Fibroblast of villous mesenchyme (primary cell): Measurements from ENCODE around the gene FAF2. TPM values are rescaled to one million over a fixed set of nuclear protein-coding genes. Genes with fewer than 3 reads are reported as not detected.

ENCODE experiments used
- DNase-seq: peaks from one replicate; pipeline ENCODE4 v3.0.0-alpha.2; 2010; ENCODE audit warnings: low read depth
- H3K4me3 ChIP-seq: 2 replicates; pipeline ENCODE4 v1.5.1; 2011; ENCODE audit warnings: low read depth, mild to moderate bottlenecking, low read length
- total RNA-seq: library from RNA; depleted of rRNA; stranded (reverse); fragments of >200 nt; gene quantifications from 2 replicates; pipeline ENCODE4 v1.2.3, GENCODE V29; 2012
- TF ChIP-seq, protein P1 (sequence below): IDR thresholded peaks from 2 replicates; pipeline ENCODE4 v1.5.1; 2012; ENCODE audit warnings: low read depth, mild to moderate bottlenecking, low read length; ENCODE audit not compliant: insufficient read depth

The FAF2 gene
- total RNA-seq, 1 donor: 59.2 TPM

DNA sequence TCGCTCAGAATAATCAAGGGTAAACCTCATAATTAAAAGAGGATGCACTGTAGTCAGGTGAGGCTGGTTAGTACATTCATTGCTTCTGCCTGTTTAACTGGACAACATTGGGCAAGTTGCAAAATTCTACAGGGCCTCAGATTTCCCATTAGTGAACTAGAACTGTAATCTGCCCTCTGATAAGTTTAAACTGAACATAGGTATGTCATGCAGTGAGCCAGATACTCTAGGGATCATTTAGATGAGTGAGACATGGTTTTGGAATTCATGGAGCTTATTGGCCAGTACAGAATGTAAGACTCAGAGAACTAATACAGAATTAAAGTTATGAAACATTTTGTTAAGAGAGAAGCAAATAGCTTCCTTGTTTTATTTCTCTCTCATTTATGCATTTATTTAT is 53.1 kb downstream of the FAF2 start:
- peak; percentile 55 for DNase-seq
- TF ChIP-seq, protein P1, sequence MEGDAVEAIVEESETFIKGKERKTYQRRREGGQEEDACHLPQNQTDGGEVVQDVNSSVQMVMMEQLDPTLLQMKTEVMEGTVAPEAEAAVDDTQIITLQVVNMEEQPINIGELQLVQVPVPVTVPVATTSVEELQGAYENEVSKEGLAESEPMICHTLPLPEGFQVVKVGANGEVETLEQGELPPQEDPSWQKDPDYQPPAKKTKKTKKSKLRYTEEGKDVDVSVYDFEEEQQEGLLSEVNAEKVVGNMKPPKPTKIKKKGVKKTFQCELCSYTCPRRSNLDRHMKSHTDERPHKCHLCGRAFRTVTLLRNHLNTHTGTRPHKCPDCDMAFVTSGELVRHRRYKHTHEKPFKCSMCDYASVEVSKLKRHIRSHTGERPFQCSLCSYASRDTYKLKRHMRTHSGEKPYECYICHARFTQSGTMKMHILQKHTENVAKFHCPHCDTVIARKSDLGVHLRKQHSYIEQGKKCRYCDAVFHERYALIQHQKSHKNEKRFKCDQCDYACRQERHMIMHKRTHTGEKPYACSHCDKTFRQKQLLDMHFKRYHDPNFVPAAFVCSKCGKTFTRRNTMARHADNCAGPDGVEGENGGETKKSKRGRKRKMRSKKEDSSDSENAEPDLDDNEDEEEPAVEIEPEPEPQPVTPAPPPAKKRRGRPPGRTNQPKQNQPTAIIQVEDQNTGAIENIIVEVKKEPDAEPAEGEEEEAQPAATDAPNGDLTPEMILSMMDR: no peak
- no peak overlapping the region for H3K4me3 ChIP-seq

DNA sequence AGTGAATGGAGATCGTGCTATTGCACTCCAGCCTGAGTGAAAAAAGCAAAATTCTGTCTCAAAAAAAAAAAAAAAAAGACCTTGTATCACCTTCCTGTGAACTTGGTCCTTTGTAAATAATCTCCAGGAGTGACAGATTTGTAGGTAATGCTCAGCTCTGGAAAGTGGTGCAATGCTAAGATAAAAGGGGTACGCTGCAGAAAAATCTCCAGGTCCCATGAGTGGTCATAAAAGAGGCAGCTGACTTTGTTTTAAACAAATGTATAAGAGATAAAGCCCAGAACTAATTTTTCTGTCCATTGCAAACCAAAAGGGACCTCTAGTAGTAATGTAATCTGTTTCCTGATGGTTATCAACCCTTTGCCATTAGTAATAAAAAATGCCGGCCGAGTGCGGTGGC is 55.3 kb downstream of the FAF2 start:
- H3K4me3 ChIP-seq: no peak overlapping the region
- peak; percentile 37 for DNase-seq
- TF ChIP-seq, protein P1: no peak

DNA sequence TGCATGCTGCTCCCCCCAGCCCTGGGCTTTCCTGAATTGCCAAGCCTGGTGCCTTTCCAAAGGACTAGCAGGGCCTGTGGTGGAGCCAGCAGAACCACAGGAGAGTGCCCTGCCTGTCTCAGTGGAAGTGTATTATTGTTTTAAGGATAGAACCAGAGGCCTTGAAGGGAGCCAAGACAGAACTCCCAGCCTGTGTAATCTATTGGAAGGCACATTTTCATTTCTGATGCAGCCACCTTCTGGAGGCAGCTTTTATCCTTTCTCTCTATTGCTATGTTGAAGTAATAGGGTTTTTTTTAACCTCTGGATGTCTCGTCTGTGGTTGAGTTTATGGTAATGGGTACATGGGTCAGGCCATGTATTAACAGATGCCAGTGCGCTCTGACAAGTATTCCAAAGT is 59.7 kb downstream of the FAF2 start:
- no peak overlapping the region for H3K4me3 ChIP-seq
- no peak for DNase-seq
- TF ChIP-seq, protein P1: no peak

DNA sequence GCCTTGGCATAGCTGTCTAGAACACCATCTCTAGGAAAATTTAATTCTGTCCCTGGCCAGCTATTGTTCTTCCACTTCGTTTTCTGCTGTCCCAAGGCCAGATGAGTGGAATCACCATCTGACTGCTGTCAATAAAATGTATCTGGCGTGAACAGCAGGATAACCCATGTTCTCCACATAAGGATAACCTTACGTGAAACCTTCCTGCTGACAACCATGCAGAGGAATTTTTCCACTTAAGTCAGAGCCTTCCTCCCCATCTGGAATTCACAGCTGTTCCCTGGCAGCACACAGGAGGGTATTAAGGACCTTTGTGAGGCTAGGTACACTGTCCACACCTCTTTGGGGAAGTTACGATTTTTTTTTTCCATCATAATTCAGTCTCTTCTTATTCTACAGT is 60.4 kb downstream of the FAF2 start:
- TF ChIP-seq, protein P1: no peak
- H3K4me3 ChIP-seq: no peak overlapping the region
- DNase-seq: no peak

DNA sequence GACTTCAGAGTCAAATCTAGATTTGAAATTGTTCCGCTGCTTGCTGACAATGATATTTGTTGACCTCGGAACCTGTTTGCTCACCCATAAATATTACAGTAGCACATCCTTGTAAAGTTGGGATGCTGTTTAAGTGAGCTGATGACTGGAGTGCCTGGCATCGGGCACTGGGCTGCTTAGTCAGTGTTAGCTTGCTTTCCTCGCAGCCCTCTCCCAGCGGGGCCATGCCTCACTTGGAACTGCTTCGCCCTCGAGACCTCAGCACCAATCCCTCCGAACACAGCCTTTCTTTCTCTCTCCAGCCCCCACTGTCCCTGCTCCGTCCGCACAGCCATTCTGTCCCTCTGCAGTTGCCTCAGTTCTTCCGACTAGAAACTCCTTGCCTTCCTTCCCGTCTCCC is 65.6 kb downstream of the FAF2 start:
- no peak for DNase-seq
- TF ChIP-seq, protein P1: no peak
- no peak overlapping the region for H3K4me3 ChIP-seq

DNA sequence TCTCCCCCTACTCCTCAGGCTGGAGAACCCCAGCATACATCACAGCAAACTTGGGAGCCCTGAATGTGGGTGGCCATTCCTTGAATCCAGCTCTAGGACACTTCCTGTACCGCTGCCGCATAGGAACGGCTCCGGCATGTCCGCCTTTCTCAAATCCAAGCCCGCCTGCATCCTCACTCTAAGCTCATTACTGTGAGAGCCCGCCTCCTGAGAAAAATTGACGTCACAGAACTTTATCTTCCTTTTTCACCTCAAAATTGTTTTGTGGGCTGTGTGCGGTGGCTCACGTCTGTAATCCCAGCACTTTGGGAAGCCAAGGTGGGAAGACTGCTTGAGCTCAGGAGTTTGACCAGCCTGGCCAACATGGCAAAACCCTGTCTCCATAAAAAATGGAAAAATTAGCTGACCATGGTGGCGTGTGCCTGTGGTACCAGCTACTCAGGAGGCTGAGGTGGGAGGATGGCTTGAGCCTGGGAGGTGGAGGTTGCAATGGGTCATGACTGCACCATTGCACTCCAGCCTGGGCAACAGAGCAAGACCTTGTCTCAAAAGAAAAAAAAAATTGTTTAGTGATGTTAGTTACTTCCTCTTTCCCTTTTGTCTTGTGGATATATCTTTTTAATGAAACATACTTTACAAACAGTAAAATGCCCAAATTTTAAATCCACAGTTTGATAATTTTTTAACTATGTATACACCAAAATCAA is 66.2 kb downstream of the FAF2 start:
- TF ChIP-seq, protein P1: no peak
- DNase-seq: no peak
- no peak overlapping the region for H3K4me3 ChIP-seq

DNA sequence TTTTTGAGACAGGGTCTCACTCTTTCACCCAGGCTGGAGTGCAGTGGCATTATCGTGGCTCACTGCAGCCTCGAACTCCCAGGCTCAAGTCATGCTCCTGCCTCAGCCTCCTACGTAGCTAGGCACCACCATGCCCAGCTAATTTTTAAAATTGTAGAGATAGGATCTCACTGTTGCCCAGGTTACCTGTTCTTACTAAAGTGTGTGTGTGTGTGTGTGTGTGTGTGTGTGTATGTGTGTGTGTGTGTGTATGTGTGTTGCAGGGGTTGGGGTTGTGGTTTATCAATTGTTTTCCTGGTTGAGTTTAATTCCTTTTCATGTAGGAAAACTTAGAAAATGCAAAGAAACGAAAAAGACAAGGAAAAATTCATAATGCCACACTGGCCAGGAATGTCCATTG is 67.2 kb downstream of the FAF2 start:
- no peak for DNase-seq
- H3K4me3 ChIP-seq: no peak overlapping the region
- TF ChIP-seq, protein P1: no peak
